ENCODE results near the gene EVI5. TPM values are rescaled to one million over a fixed set of nuclear protein-coding genes. Genes with fewer than 3 reads are reported as not detected.

The EVI5 gene
- polyA plus RNA-seq, 2 of the 4 experiments (the other 2 are of a cell fraction) = 10.2 to 10.4 TPM

DNA sequence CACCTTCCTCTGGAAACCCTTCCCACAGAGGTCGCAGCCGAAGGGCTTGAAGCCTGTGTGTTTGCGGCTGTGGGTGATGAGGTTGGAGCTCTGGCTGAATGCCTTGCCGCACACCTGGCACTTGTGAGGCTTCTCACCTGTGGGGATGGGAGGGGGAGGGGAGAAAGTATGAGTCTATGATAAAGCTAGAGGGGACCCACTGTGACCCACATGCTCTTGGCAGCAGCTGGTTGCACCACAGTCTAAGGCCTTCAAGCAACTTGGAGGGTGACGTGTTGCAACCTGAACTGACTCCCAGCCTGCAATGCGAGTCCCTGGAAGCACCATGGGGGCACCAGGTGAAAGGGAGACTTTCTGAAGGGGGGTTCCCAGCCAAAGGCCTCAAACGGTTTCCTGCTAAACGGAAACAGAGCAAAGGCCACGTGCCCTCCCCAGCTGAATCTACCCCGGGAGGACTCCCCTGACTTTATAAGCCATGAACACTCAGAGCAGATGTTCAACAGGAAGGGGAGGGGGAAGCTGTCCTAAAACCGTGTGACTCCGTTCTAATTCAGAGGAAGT is 308.8 kb downstream of the EVI5 start (continued):
- TF ChIP-seq USF2 (IDR thresholded peaks at IDR 0.05) = no peak

DNA sequence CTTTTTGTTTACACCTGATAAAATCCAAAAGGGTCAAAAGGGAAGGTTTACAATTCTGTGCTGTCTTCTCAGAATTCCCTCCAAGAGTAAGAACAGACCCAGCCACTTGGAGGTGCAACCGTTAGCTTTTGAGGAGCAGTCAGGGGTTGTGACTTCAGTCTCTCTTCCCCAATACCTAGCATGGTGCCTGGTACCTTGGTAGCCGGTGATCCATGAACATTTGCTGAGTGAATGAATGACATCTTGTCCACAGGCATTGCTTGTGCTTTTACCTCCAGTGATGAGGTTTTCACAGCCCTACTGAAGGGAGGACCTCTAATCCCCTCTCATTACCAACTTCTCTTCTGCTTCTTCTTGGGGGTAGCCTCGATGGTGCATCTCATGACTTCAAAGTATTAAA is 309.9 kb downstream of the EVI5 start:
- ChIA-PET POLR2A (no interaction called here), CTCF (interaction anchor here (1.1 to 2.3 kb wide), 2 partner anchors 10 to 164 kb away, joined by 4 to 8 read pairs; no protein-coding TSS in a partner anchor)
- WGBS (ENCODE audit: missing lambda C conversion rate) = 21% methylated on average over 3 of the region's 3 CpGs
- Histone ChIP-seq H3K27ac (no peak overlapping the region), H3K9me3 (no peaks in the 10 kb centered on the region), H3K4me1 (no peaks in the 10 kb centered on the region), H3K4me2 (no peak overlapping the region), H3K4me3 (no peak overlapping the region)
- ATAC-seq (no peak), DNase-seq (ENCODE audit: low read depth in 1 of 2, low spot score in 1 of 2) (no peak), FAIRE-seq (no peak)
- TF ChIP-seq NPAS2 (CRISPR knock-in tag; IDR thresholded peaks at IDR 0.05; ENCODE audit: borderline replicate concordance) (no peak), HOXB5 (CRISPR knock-in tag; IDR thresholded peaks at IDR 0.05) (no peak), POLR2A (IDR thresholded peaks at IDR 0.05; ENCODE audit: low read length) (no peak), ZFP36 (IDR thresholded peaks at IDR 0.05; ENCODE audit: borderline replicate concordance, partially characterized antibody) (no peak), KDM1A (IDR thresholded peaks at IDR 0.05; ENCODE audit: low read depth) (no peak), JUN (IDR thresholded peaks at IDR 0.05) (no peak), USF2 (IDR thresholded peaks at IDR 0.05) (no peak), HES2 (IDR thresholded peaks at IDR 0.05) (no peak), MAFK (IDR thresholded peaks at IDR 0.05; ENCODE audit: partially characterized antibody) (no peak), MAZ (IDR thresholded peaks at IDR 0.05; ENCODE audit: borderline replicate concordance, low read depth, low read length) (no peak), PHF8 (IDR thresholded peaks at IDR 0.05; ENCODE audit: borderline replicate concordance, low read depth) (no peak), RAD21 (conservative IDR thresholded peaks at IDR 0.05 in 1 of 2, IDR thresholded peaks at IDR 0.05 in 1 of 2) (no peak), JUNB (IDR thresholded peaks at IDR 0.05) (no peak), EHMT2 (IDR thresholded peaks at IDR 0.05; ENCODE audit: low read depth) (no peak), BCL3 (IDR thresholded peaks at IDR 0.05) (no peak), MAX (IDR thresholded peaks at IDR 0.05) (no peak), HMGXB4 (CRISPR knock-in tag; IDR thresholded peaks at IDR 0.05; ENCODE audit: borderline replicate concordance) (no peak), HEYL (CRISPR knock-in tag; IDR thresholded peaks at IDR 0.05) (no peak)
- TF ChIP-seq, protein P1, sequence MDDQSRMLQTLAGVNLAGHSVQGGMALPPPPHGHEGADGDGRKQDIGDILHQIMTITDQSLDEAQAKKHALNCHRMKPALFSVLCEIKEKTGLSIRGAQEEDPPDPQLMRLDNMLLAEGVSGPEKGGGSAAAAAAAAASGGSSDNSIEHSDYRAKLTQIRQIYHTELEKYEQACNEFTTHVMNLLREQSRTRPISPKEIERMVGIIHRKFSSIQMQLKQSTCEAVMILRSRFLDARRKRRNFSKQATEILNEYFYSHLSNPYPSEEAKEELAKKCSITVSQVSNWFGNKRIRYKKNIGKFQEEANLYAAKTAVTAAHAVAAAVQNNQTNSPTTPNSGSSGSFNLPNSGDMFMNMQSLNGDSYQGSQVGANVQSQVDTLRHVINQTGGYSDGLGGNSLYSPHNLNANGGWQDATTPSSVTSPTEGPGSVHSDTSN (IDR thresholded peaks at IDR 0.05) = no peak
- TF ChIP-seq, protein P2, sequence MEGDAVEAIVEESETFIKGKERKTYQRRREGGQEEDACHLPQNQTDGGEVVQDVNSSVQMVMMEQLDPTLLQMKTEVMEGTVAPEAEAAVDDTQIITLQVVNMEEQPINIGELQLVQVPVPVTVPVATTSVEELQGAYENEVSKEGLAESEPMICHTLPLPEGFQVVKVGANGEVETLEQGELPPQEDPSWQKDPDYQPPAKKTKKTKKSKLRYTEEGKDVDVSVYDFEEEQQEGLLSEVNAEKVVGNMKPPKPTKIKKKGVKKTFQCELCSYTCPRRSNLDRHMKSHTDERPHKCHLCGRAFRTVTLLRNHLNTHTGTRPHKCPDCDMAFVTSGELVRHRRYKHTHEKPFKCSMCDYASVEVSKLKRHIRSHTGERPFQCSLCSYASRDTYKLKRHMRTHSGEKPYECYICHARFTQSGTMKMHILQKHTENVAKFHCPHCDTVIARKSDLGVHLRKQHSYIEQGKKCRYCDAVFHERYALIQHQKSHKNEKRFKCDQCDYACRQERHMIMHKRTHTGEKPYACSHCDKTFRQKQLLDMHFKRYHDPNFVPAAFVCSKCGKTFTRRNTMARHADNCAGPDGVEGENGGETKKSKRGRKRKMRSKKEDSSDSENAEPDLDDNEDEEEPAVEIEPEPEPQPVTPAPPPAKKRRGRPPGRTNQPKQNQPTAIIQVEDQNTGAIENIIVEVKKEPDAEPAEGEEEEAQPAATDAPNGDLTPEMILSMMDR (IDR thresholded peaks at IDR 0.05) = no peak
